Measurements from ENCODE around the gene TIE1. TPM values are rescaled to one million over a fixed set of nuclear protein-coding genes. Genes with fewer than 3 reads are reported as not detected.

The TIE1 gene
- total and polyA plus RNA-seq, 9 of the 15 experiments (the other 6 are each of a cell fraction or from before 2014, with no cell fraction given) = 0.07 to 0.49 (median 0.14) TPM; not detected in 4

DNA sequence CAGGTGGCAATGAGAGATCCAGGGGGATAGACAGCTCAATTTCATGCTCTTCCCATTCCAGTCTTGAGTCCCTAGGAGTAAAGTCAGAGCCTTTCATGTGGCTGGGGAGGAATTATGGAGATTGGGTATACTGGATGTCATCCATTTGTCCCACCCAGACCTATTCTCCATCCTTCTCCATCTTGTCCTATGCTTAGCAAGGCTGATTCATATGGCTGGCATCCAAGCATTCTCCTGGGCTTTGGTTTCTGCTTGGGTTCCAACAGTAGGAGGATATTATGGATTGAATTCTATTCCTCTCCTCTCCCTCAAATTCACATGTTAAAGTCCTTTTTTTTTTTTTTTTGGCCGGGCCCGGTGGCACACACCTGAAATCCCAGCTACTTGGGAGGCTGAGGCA, 54.2 kb downstream of the TIE1 start (continued):
- TF ChIP-seq, protein P1, sequence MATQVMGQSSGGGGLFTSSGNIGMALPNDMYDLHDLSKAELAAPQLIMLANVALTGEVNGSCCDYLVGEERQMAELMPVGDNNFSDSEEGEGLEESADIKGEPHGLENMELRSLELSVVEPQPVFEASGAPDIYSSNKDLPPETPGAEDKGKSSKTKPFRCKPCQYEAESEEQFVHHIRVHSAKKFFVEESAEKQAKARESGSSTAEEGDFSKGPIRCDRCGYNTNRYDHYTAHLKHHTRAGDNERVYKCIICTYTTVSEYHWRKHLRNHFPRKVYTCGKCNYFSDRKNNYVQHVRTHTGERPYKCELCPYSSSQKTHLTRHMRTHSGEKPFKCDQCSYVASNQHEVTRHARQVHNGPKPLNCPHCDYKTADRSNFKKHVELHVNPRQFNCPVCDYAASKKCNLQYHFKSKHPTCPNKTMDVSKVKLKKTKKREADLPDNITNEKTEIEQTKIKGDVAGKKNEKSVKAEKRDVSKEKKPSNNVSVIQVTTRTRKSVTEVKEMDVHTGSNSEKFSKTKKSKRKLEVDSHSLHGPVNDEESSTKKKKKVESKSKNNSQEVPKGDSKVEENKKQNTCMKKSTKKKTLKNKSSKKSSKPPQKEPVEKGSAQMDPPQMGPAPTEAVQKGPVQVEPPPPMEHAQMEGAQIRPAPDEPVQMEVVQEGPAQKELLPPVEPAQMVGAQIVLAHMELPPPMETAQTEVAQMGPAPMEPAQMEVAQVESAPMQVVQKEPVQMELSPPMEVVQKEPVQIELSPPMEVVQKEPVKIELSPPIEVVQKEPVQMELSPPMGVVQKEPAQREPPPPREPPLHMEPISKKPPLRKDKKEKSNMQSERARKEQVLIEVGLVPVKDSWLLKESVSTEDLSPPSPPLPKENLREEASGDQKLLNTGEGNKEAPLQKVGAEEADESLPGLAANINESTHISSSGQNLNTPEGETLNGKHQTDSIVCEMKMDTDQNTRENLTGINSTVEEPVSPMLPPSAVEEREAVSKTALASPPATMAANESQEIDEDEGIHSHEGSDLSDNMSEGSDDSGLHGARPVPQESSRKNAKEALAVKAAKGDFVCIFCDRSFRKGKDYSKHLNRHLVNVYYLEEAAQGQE (IDR thresholded peaks at IDR 0.05; ENCODE audit: borderline replicate concordance) = no peak
- TF ChIP-seq, protein P1 (CRISPR knock-in tag; IDR thresholded peaks at IDR 0.05; ENCODE audit: low read depth) = no peak
- TF ChIP-seq SMAD1 (IDR thresholded peaks at IDR 0.05; ENCODE audit: low read depth, low read length, partially characterized antibody) = no peak
- TF ChIP-seq, protein P2, sequence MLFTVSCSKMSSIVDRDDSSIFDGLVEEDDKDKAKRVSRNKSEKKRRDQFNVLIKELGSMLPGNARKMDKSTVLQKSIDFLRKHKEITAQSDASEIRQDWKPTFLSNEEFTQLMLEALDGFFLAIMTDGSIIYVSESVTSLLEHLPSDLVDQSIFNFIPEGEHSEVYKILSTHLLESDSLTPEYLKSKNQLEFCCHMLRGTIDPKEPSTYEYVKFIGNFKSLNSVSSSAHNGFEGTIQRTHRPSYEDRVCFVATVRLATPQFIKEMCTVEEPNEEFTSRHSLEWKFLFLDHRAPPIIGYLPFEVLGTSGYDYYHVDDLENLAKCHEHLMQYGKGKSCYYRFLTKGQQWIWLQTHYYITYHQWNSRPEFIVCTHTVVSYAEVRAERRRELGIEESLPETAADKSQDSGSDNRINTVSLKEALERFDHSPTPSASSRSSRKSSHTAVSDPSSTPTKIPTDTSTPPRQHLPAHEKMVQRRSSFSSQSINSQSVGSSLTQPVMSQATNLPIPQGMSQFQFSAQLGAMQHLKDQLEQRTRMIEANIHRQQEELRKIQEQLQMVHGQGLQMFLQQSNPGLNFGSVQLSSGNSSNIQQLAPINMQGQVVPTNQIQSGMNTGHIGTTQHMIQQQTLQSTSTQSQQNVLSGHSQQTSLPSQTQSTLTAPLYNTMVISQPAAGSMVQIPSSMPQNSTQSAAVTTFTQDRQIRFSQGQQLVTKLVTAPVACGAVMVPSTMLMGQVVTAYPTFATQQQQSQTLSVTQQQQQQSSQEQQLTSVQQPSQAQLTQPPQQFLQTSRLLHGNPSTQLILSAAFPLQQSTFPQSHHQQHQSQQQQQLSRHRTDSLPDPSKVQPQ (CRISPR knock-in tag; IDR thresholded peaks at IDR 0.05; ENCODE audit: borderline replicate concordance) = no peak
